CD4-positive, alpha-beta memory T cell (primary cell): ENCODE results near the gene DDX52. TPM values are rescaled to one million over a fixed set of nuclear protein-coding genes. Genes with fewer than 3 reads are reported as not detected.
"Not testable (repeated sequence)": the region's sequence is repeated elsewhere in the genome, so short reads cannot be mapped to it uniquely, and the experiment has no call there.

Experiments used
- CTCF ChIA-PET: fragments of 350-600 bp; sonication (Branson Sonifier 250); formaldehyde crosslinking; loops from one replicate; lab custom pipeline; 2021; ENCODE audit warnings: inconsistent platforms; ENCODE audit not compliant: partially characterized antibody; lab: Charles Lee
- POLR2A ChIA-PET: fragments of 350-600 bp; sonication (Branson Sonifier 250); formaldehyde crosslinking; loops from one replicate; lab custom pipeline; 2021; ENCODE audit not compliant: partially characterized antibody; lab: Charles Lee
- DNase-seq, 5 donors: peaks; one replicate each; pipeline versions ENCODE4 v3.0.0 to v3.0.0-alpha.2; 2020 to 2022; ENCODE audit warnings: mixed read lengths in 1 of 5
- H3K27ac ChIP-seq: one replicate; pipeline ENCODE4 v1.7.0; 2013; ENCODE audit warnings: low read depth, low read length
- H3K27me3 ChIP-seq: 2 replicates; pipeline ENCODE4 v1.7.0; 2013; ENCODE audit warnings: mild to moderate bottlenecking, low read length, moderate library complexity; ENCODE audit not compliant: insufficient read depth
- H3K36me3 ChIP-seq: 2 replicates; pipeline ENCODE4 v1.7.0; 2013; ENCODE audit warnings: mild to moderate bottlenecking, low read length, moderate library complexity; ENCODE audit not compliant: insufficient read depth
- H3K4me1 ChIP-seq: 2 replicates; pipeline ENCODE4 v1.7.0; 2013; ENCODE audit warnings: mild to moderate bottlenecking, low read length, moderate library complexity; ENCODE audit not compliant: insufficient read depth
- H3K4me3 ChIP-seq, 2 donors: one replicate each; pipeline ENCODE4 v1.7.0; 2013; ENCODE audit warnings: low read length in 2 of 2, mild to moderate bottlenecking in 1 of 2
- H3K9me3 ChIP-seq, 2 donors: one replicate each; pipeline ENCODE4 v1.7.0; 2013; ENCODE audit warnings: low read length in 2 of 2, control low read depth in 1 of 2; ENCODE audit not compliant: control insufficient read depth in 1 of 2
- H3K27ac Mint-ChIP-seq, 7 donors: one replicate each; pipeline ENCODE4 v1.8.0; 2020 to 2021; ENCODE audit warnings: mixed read lengths in 7 of 7, mild to moderate bottlenecking in 6 of 7, inconsistent platforms in 3 of 7, moderate library complexity in 3 of 7
- H3K27me3 Mint-ChIP-seq, 2 donors: one replicate each; pipeline ENCODE4 v1.8.0; 2020 to 2021; ENCODE audit warnings: mixed read lengths in 2 of 2
- H3K36me3 Mint-ChIP-seq, 2 donors: one replicate each; pipeline ENCODE4 v1.8.0; 2020 to 2021; ENCODE audit warnings: mixed read lengths in 2 of 2, inconsistent platforms in 1 of 2, mild to moderate bottlenecking in 1 of 2
- H3K4me1 Mint-ChIP-seq, 4 donors: one replicate each; pipeline ENCODE4 v1.8.0; 2020 to 2021; ENCODE audit warnings: mixed read lengths in 4 of 4, mild to moderate bottlenecking in 1 of 4
- H3K4me3 Mint-ChIP-seq, 8 donors: one replicate each; pipeline ENCODE4 v1.8.0; 2020 to 2021; ENCODE audit warnings: mixed read lengths in 8 of 8, mild to moderate bottlenecking in 7 of 8, moderate library complexity in 6 of 8, inconsistent platforms in 3 of 8
- H3K9me3 Mint-ChIP-seq, 8 donors: one replicate each; pipeline ENCODE4 v1.8.0; 2020 to 2021; ENCODE audit warnings: mixed read lengths in 8 of 8, mild to moderate bottlenecking in 5 of 8, inconsistent platforms in 3 of 8, moderate library complexity in 1 of 8
- intact Hi-C: fragments of 100-400 bp; cut with micrococcal nuclease; formaldehyde crosslinking; loops from one replicate; pipeline ENCODE4 v1.15.1; 2023
- polyA plus RNA-seq, 2 donors: library from polyadenylated mRNA; unstranded; fragments of 300-500 nt; fragmentation: Illumina TruSeq; gene quantifications; one replicate each; pipeline ENCODE4 v1.2.3, GENCODE V29; 2021
- total RNA-seq, 2 experiments: library from RNA; stranded (reverse); gene quantifications; one replicate each; pipeline ENCODE4 v1.2.3, GENCODE V29; 2021

DDX52 gene
- total RNA-seq, result 10 to 100 TPM; 25.7 to 26.5 TPM
- polyA plus RNA-seq, result 10 to 100 TPM; 10.9 to 16.1 TPM

GRCh38 chr17:37643118-37643766 is at the start of gene DDX52:
TSS of gene DDX52 (minus strand) at chr17:37643446. CDS start at chr17:37643420, 26 bp downstream.
- Histone ChIP-seq H3K4me1 (peaks cover 28% of the 10 kb centered on the region), H3K27ac (peak within 1 kb of the TSS; percentile 84), H3K9me3 (no peaks in the 10 kb centered on the region), H3K4me3 (peak within 1 kb of the TSS; percentile 90 to 94), H3K36me3 (peaks cover 5% of the 10 kb centered on the region), H3K27me3 (peaks cover 13% of the 10 kb centered on the region)
- DNase-seq, result peak; percentile 86 to 91 (median 88)
- ChIA-PET POLR2A (interaction anchor here (0.6 to 1.7 kb wide), 3 partner anchors 34 to 117 kb away, joined by 3 to 8 read pairs (median 4); partner anchors contain the start of gene SYNRG), CTCF (interaction anchor here (0.7 to 2.2 kb wide), 2 partner anchors 34 kb away, joined by 3 to 4 read pairs; partner anchors contain the start of gene SYNRG)
- Mint-ChIP-seq H3K27ac (peak within 1 kb of the TSS; percentile 84 to 96 (median 95)), H3K4me3 (peak within 1 kb of the TSS; percentile 93 to 97 (median 96)), H3K36me3 (peaks cover 14 to 23% of the 10 kb centered on the region in 2 donors), H3K4me1 (peaks cover 25 to 42% (median 31%) of the 10 kb centered on the region in 4 donors), H3K9me3 (no peaks in the 10 kb centered on the region), H3K27me3 (peaks cover 19 to 27% of the 10 kb centered on the region in 2 donors)
- intact Hi-C loops, result loop anchor here (1.0 kb wide), 1 partner anchor 34 kb away; the partner anchor contains the start of gene SYNRG

DNA sequence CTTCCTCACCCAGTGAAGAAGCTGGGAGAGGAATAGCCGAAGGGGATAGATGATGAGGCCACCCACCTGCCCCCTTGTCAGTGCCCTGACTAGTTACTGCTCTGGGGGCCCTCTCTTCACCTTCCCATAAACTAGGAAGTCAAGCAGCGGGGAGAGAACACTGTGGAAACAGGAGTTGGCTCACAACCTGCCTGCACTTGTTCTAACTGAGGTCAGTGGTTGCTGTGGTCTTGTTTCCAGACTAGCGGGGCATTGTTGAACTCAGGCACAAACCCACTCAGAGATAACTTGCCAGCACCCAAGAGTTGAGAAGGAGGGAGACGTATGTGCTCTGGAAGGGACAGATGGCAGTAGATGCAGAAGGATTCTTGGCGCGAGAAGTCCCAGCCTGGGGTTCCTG is 48.6 kb upstream of the DDX52 start:
- Mint-ChIP-seq H3K27ac (peak overlapping the region in 1 of 7 donors; percentile 69), H3K4me3 (no peak overlapping the region), H3K36me3 (no peaks in the 10 kb centered on the region), H3K27me3 (peaks cover 1 to 3% of the 10 kb centered on the region in 2 donors), H3K9me3 (peaks cover 0 to 12% (median 5%) of the 10 kb centered on the region in 8 donors), H3K4me1 (no peaks in the 10 kb centered on the region)
- H3K4me1 ChIP-seq, result no peaks in the 10 kb centered on the region
- intact Hi-C loops, result no loop called here
- DNase-seq, result no peak
- H3K27me3 ChIP-seq, result no peaks in the 10 kb centered on the region
- no peaks in the 10 kb centered on the region for H3K9me3 ChIP-seq
- ChIA-PET POLR2A (no interaction called here), CTCF (no interaction called here)
- no peak overlapping the region for H3K27ac ChIP-seq
- no peaks in the 10 kb centered on the region for H3K36me3 ChIP-seq
- no peak overlapping the region for H3K4me3 ChIP-seq

DNA sequence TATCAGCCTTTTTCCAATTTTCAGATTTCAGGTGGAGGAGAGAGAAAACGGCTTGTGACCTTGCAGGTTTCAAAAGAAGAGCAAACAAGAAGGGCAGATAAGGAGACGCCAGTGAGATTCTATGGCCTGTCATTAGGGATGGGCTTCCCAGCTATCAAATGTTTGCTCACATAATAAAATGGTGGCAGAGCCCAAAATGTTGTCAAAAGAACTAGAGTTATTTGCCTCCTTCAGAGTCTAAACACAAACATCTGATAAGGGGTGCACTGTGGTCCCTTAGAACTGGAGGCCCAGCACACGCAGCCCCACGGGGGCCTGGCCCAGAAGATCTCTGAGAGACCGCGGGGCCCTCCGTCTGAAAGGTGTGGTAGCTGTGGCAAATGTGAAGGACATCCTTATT is 46.1 kb upstream of the DDX52 start:
- no peak overlapping the region for H3K4me3 Mint-ChIP-seq

GRCh38 chr17:37683454-37683984 is 40.3 kb upstream of the DDX52 start:
- peaks cover 0 to under 1% of the 10 kb centered on the region in 2 donors for H3K36me3 Mint-ChIP-seq
- H3K4me1 ChIP-seq, result no peaks in the 10 kb centered on the region
- peak overlapping the region in 1 of 7 donors; percentile 77 for H3K27ac Mint-ChIP-seq
- POLR2A ChIA-PET, result no interaction called here
- H3K27ac ChIP-seq, result no peak overlapping the region
- H3K27me3 ChIP-seq, result no peaks in the 10 kb centered on the region
- peaks cover 0 to 3% of the 10 kb centered on the region in 2 donors for H3K27me3 Mint-ChIP-seq
- no peak overlapping the region for H3K4me3 Mint-ChIP-seq
- H3K4me3 ChIP-seq, result no peak overlapping the region
- CTCF ChIA-PET, result no interaction called here
- intact Hi-C loops, result no loop called here
- no peaks in the 10 kb centered on the region for H3K9me3 ChIP-seq
- peak in 1 of 5 donors; percentile 6 for DNase-seq
- H3K9me3 Mint-ChIP-seq, result peaks cover 0 to 3% (median 1%) of the 10 kb centered on the region in 8 donors
- H3K4me1 Mint-ChIP-seq, result peaks cover 0 to 3% (median 3%) of the 10 kb centered on the region in 4 donors
- no peaks in the 10 kb centered on the region for H3K36me3 ChIP-seq

More for the DNA sequence above, 46.1 kb upstream of the DDX52 start:
- no peak overlapping the region for H3K27ac ChIP-seq
- POLR2A ChIA-PET, result no interaction called here
- Mint-ChIP-seq H3K27ac (no peak overlapping the region), H3K4me1 (no peaks in the 10 kb centered on the region), H3K9me3 (peaks cover 0 to 3% (median under 1%) of the 10 kb centered on the region in 8 donors), H3K27me3 (peaks cover 0 to 3% of the 10 kb centered on the region in 2 donors), H3K36me3 (no peaks in the 10 kb centered on the region)
- no peaks in the 10 kb centered on the region for H3K27me3 ChIP-seq
- no peak for DNase-seq
- no peaks in the 10 kb centered on the region for H3K36me3 ChIP-seq
- H3K4me3 ChIP-seq, result no peak overlapping the region
- H3K4me1 ChIP-seq, result no peaks in the 10 kb centered on the region
- CTCF ChIA-PET, result no interaction called here
- intact Hi-C loops, result no loop called here
- no peaks in the 10 kb centered on the region for H3K9me3 ChIP-seq

GRCh38 chr17:37682007-37682406 is 38.8 kb upstream of the DDX52 start:
- CTCF ChIA-PET, result no interaction called here
- no peak overlapping the region for H3K27ac Mint-ChIP-seq

DNA sequence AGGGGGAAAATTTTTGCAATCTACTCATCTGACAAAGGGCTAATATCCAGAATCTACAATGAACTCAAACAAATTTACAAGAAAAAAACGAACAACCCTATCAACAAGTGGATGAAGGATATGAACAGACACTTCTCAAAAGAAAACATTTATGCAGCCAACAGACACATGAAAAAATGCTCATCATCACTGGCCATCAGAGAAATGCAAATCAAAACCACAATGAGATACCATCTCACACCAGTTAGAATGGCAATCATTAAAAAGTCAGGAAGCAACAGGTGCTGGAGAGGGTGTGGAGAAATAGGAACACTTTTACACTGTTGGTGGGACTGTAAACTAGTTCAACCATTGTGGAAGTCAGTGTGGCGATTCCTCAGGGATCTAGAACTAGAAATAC is 36.7 kb upstream of the DDX52 start:
- H3K27me3 ChIP-seq, H3K27ac Mint-ChIP-seq, POLR2A ChIA-PET, H3K36me3 ChIP-seq, H3K9me3 ChIP-seq, DNase-seq, H3K27ac ChIP-seq, intact Hi-C loops, H3K36me3 Mint-ChIP-seq, H3K9me3 Mint-ChIP-seq, H3K4me3 Mint-ChIP-seq, H3K4me1 ChIP-seq, H3K4me3 ChIP-seq, CTCF ChIA-PET, H3K4me1 Mint-ChIP-seq: not testable (repeated sequence)
- peaks cover 15 to 22% of the 10 kb centered on the region in 2 donors for H3K27me3 Mint-ChIP-seq

More at GRCh38 chr17:37682007-37682406, 38.8 kb upstream of the DDX52 start:
- Mint-ChIP-seq H3K9me3 (peaks cover 0 to 6% (median 2%) of the 10 kb centered on the region in 8 donors), H3K36me3 (peaks cover 0 to 3% of the 10 kb centered on the region in 2 donors), H3K27me3 (peaks cover 6 to 7% of the 10 kb centered on the region in 2 donors), H3K4me3 (no peak overlapping the region), H3K4me1 (peaks cover 0 to 3% (median 3%) of the 10 kb centered on the region in 4 donors)
- H3K27me3 ChIP-seq, result no peaks in the 10 kb centered on the region
- intact Hi-C loops, result no loop called here
- no peaks in the 10 kb centered on the region for H3K36me3 ChIP-seq
- no peak overlapping the region for H3K4me3 ChIP-seq
- no peak for DNase-seq
- POLR2A ChIA-PET, result no interaction called here
- H3K4me1 ChIP-seq, result no peaks in the 10 kb centered on the region
- H3K27ac ChIP-seq, result no peak overlapping the region
- no peaks in the 10 kb centered on the region for H3K9me3 ChIP-seq

- Histone ChIP-seq H3K36me3 (no peaks in the 10 kb centered on the region), H3K4me1 (no peaks in the 10 kb centered on the region), H3K4me3 (no peak overlapping the region), H3K27me3 (no peaks in the 10 kb centered on the region), H3K9me3 (no peaks in the 10 kb centered on the region), H3K27ac (no peak overlapping the region)
- H3K36me3 Mint-ChIP-seq, result peaks cover 0 to 3% of the 10 kb centered on the region in 2 donors
- no peak for DNase-seq
- intact Hi-C loops, result no loop called here
- ChIA-PET POLR2A (no interaction called here), CTCF (no interaction called here)
- H3K27ac Mint-ChIP-seq, result no peak overlapping the region
- peaks cover 13 to 26% of the 10 kb centered on the region in 2 donors for H3K27me3 Mint-ChIP-seq
- no peaks in the 10 kb centered on the region for H3K4me1 Mint-ChIP-seq
- peaks cover 0 to 6% (median 2%) of the 10 kb centered on the region in 8 donors for H3K9me3 Mint-ChIP-seq
- no peak overlapping the region for H3K4me3 Mint-ChIP-seq
These were observed 34.8 kb upstream of the DDX52 start for GRCh38 chr17:37678036-37678435.
